SH-SY5Y (cell line): ENCODE data around the gene ATP13A5.

Experiments used
- GATA2 ChIP-seq: IDR thresholded peaks from 2 replicates; pipeline ENCODE4 v1.6.1; 2011; ENCODE audit warnings: mild to moderate bottlenecking, low read depth, low read length
- GATA3 ChIP-seq: IDR thresholded peaks from 2 replicates; pipeline ENCODE4 v1.6.1; 2011; ENCODE audit warnings: low read depth, mild to moderate bottlenecking, low read length, moderate library complexity

Gene ATP13A5

DNA sequence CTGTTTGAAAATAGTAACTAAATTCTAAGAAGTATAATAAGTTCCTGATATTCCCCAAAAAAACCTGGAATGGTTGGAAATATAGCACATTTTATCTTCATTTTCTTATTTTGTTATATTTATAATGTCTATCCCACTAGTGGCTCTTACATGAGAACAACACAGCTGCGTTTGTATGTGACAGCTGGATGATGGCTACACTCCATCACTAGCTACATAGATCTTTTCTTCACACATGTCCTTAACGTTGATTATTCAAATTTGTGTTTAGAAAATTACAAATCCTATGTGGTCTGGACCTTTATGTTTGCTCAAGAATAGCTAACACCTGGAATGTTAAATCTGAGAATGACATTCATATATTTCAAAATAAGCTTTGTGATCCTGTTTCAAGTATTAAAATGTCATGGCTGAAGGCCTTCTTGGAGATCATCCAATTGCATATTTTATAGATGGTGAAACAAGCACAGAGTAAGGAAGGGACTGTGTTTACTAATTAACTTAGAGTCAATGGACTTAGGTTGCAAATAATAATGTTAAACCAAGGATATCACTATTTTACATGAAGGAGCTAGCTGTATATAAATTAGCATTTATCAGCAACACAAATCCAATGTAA is 60.8 kb downstream of the ATP13A5 start:
- no peak for TF ChIP-seq GATA3
- TF ChIP-seq GATA2, result no peak

- TF ChIP-seq GATA3, result no peak
Observed at GRCh38 chr3:193314161-193314560, 64.4 kb downstream of the ATP13A5 start.

GRCh38 chr3:193313061-193313958 is 65.2 kb downstream of the ATP13A5 start:
- no peak for TF ChIP-seq GATA3
- no peak for TF ChIP-seq GATA2

- TF ChIP-seq GATA2, result no peak
- TF ChIP-seq GATA3, result no peak
Observed at GRCh38 chr3:193310914-193311723, 67.4 kb downstream of the ATP13A5 start.

- TF ChIP-seq GATA3, result no peak
- no peak for TF ChIP-seq GATA2
Observed at GRCh38 chr3:193305356-193305755, 73.2 kb downstream of the ATP13A5 start.

DNA sequence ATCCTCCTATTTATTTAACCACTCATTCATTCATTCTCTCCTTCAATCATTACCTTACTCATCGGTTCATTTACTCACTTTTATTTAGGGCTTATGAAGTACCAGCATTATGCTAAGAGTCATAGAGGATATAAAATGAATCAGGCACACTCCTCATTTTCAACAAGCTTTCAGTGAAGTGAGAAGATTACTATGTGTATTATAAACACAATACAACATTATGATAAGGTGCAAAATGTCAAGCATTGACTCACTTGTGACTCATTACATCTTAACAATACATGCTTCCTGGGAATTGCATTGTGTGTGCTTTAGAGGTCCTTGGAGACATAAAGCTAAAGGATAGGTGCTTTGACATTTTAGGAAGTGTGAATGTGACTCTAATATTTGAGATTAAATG is 77.1 kb downstream of the ATP13A5 start:
- no peak for TF ChIP-seq GATA3

DNA sequence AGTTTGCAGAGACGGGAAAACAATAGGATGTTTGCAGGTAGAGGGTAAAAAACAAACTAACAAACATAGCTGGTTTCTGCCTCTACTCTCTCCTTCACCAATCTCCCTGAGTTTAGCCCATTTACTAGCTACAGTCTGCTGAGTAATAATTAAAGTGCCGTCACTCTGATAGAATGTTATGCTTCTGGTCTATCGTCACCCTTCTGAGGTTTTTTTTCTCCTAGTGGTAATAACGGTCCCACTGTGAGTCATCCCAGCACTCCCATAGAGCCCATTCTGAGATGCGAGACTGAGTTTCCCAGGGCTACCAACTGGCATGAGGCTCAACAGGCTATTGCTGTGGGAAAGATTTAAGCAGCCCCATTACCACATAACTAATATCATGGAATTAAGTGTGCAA is 81.1 kb downstream of the ATP13A5 start:
- TF ChIP-seq GATA2 (no peak), GATA3 (no peak)

DNA sequence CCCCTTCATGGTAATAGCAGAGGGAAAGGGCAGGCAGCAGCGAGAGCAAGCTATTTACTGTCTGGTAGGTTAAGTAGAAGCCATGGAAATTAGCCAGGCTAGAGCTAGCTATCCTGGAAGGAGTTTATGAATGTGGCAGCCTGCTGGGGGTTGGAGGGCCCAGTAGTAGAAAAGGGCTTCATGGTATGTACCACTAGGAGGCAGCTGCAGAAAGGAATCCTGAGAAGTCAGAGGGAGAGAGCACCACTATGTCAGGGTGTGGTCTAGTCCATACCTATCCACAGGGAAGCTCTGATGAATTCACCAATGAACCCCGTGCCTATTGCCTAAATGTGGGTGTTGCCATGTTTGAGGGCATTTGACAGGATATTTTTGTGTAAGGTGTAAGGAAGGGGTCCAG is 82.6 kb downstream of the ATP13A5 start:
- TF ChIP-seq GATA2, result no peak

DNA sequence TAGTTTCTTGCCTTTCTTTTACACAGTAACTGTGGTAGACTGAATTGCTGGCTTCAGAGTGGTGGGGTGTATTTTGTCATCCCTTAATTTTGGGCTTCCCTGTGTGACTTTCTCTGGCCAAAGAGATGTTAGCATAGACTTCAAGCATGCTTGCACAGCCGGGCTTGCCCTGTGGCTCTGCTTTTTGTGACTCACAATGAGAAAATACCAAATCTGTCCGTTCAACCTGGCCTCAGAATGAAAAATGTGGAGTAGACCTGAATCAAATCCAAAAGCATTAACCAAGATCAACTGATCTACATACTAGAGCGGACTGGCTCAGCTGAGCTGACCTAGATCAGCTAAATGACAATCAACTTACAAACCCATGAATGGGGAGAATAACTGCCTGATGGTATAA is 86.2 kb downstream of the ATP13A5 start:
- no peak for TF ChIP-seq GATA3
- TF ChIP-seq GATA2, result no peak

DNA sequence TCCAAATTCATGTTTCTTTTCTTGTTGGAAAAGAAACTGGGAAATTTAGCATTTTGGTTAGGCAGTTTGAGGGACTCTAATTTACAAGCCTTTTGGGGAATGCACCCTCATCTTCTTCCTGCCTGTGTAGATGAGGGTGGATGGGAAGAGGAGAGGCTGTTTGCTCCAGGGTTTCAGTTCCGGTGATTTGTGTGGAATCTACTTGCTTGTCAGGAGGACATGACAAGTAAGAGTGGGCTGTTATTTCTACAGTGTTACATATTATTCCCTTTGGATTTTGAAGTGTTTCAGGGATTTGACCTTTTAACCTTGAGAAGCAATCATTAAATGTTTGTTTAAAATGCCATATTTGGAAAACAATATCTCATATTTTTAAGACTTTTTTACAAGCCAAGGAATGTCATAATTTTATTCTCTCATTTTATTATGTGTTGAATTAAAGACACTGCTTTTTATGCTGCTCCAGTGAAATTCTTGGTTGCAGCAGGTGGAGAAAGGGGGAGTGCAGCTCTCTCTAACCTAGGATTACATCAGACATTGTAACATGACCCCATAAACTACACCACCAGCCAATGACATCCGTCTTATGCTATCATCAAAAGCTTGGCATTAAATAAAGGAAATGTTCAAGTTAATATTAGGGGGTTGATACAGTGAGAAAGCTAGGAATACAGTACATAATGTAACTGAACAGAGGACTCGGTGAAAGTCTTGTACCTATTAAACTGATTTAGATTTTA is 107.3 kb downstream of the ATP13A5 start:
- TF ChIP-seq GATA2, result no peak
- TF ChIP-seq GATA3, result no peak

- TF ChIP-seq GATA3, result no peak
- TF ChIP-seq GATA2, result no peak
Observed at GRCh38 chr3:193270451-193270850, 108.1 kb downstream of the ATP13A5 start.

GRCh38 chr3:193269343-193270028 is 109.1 kb downstream of the ATP13A5 start:
- TF ChIP-seq GATA2 (no peak), GATA3 (no peak)

DNA sequence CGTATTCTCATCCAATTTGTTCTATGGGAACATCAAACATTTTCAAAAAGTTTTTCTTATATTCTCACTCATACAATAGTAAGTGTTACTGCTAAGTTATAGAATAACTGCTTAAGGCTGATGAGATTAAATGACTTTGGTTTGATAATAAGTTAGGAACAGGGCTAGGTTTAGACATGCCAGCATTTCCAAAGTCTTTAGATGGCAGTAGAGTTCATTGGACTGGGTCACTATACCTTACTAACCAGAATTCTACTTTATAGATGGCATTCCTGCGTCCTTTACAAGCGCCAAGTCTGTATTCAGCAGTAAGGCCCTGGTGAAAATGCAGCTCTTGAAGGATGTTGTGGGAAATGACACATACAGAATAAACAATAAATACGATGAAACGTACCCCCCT is 115.8 kb downstream of the ATP13A5 start:
- TF ChIP-seq GATA3, result no peak
- TF ChIP-seq GATA2, result no peak
